HG03457 (cell line): ENCODE results near the gene RSAD1.

Experiments
- ATAC-seq: cut with Tn5 transposase; IDR thresholded peaks from one replicate; pipeline ENCODE4 v1.9.1; 2021; ENCODE audit warnings: moderate number of reproducible peaks; ENCODE audit not compliant: unreplicated experiment

The RSAD1 gene

DNA sequence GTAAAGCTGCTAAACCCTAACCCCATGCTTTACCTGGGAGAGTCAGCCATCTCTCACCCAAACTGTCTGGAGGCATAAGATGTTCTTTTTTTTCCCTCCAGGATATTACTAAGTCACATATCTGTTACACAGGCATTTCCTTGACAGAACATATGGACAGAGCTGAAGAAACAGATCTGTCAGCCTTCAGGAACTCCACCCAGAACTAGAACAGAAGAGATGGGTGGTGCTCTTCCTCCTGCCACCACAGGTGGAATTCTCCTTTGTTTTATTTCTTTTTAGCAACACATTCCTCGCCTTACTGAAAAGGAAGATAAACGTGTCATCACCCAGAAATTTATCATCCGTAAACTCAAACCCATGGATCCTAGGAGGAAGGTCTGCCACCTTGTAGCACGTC is 38.4 kb downstream of the RSAD1 start:
- no peak for ATAC-seq

- ATAC-seq: no peak
Observed at GRCh38 chr17:50517504-50518383, 39.1 kb downstream of the RSAD1 start.

DNA sequence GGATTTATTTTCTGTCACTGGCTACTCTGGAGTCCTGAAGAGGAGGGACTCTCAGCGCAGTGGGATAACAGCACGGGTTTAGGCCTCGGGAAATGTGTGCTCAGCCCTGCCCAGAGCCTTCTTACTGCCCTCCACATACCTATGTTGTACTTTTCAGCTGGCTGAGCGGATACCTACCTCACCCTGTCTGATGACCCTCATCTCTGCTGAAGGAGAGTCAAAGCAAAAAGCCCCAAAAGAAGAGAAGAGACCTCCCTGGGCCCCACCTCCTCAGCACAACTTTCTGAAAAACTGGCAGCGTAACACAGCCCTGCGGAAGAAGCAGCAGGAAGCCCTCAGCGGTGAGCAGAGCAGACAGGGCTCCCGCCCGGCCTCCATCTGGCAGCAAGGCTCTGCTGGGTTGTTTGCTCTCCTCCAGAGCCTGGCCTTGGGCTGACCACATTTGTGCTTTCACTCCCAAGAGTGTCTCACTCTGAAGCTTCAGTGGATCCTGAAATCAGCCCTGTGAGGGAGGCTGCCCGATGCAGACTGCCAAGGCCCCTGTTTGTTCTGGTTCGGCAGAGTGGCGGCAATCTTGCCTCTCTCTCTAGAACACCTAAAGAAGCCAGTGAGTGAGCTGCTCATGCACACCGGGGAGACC is 39.8 kb downstream of the RSAD1 start:
- no peak for ATAC-seq

DNA sequence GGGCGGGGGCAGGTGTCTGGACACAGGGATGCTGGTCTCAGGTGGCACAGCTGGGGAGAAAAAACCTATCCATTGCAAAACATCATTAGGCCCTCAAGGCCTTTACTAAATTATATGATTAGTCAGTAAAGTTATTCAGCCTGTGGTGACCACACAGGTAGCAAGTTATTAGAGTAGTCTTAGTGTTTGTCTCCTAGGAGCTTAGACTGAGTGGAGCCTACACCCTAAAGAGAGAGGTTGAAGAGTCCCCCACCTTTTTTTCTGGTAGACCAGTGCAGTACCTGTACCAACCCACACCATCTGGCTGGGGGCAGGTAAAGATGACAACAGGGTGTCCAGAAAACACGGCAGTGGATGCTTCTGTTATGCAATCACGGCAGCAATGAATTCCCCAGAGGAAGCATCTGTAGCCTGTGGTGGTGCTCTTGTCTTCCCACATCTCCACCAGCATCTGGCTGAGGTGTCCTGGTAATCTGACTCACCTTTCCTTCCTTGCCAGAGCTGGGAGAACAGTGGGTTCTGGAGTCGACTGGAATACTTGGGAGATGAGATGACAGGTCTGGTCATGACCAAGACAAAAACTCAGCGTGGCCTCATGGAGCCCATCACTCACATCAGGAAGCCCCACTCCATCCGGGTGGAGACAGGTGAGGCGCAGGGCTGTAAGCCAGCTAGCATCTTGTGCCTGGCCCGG is 40.6 kb downstream of the RSAD1 start:
- no peak for ATAC-seq

- no peak for ATAC-seq
Observed at GRCh38 chr17:50520483-50520882, 41.8 kb downstream of the RSAD1 start.

- ATAC-seq: no peak
Observed at GRCh38 chr17:50521514-50521913, 42.9 kb downstream of the RSAD1 start.

DNA sequence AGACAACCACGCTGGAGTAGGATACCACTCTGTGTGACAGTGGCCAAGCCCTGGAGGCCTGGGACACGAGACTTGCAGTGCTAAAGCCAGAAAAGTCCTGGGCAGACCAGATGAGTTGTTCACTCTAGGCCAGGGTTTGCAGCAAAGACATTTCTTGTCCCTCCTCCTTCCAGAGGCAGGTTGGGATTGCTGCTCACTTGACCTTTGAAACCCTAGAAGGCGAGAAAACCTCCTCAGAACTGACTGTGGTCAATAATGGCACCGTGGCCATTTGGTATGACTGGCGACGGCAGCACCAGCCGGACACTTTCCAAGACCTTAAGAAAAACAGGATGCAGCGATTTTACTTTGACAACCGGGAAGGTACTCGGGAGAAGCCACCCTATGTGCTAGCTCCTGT is 44.1 kb downstream of the RSAD1 start:
- ATAC-seq: no peak

DNA sequence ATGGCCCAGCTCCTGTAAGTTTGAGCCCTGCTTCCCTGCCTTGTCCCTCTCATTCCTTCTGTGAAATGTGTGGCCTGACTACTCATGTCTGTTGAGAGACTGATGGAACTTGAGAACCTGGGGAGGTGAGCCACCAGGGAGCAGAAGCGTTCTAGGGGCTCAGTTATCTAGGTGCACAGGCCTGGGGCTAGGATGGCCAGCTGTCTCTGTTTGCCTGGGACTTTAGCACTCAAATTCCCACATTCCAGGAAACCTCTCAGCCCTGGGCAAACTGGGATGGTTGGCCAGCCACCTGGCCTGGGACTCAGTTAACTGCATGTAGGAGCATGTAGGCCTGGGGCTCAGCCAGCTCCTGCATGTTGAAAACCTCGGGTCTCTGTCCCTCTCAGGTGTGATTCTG is 44.5 kb downstream of the RSAD1 start:
- ATAC-seq: no peak

- ATAC-seq: no peak
Observed at GRCh38 chr17:50524838-50525237, 46.2 kb downstream of the RSAD1 start.

GRCh38 chr17:50527155-50527762 is 48.6 kb downstream of the RSAD1 start:
- no peak for ATAC-seq

- ATAC-seq: no peak
Observed at GRCh38 chr17:50527949-50528474, 49.4 kb downstream of the RSAD1 start.

GRCh38 chr17:50529849-50530248 is 51.2 kb downstream of the RSAD1 start:
- no peak for ATAC-seq

GRCh38 chr17:50531428-50532025 is 52.9 kb downstream of the RSAD1 start:
- no peak for ATAC-seq

DNA sequence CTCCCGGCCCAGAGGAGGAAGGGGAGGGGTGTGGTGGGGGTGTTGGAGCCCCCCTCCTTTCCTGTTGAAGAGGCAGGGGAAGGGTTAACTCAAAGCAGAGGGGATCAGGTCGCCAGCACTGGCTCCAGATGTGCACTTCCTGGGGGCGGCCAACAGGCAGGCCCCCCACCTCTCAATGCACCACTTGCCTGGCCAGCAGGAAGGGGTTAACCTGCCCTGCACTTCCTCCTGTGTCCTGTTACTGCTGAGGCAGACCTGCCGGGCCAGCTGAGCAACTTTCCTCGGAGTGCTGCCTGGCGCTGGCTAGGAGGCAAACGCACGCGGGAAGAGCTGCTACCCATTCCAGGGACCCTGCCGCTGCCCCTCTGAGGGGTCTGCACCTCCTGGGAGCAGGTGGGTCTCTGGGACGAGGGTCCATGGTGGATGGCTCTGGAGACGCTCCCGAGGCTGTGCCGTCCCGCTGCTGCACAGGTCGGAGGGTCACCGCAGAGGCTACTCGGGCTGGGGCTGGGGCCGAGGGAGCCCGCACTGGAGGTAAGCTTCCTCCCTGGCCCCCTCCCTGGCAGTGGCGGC is 53.9 kb downstream of the RSAD1 start, which contains the start of gene EPN3:
TSS of gene EPN3 (plus strand) at position 284 of the 573 bp plus-strand sequence. CDS start 3,822 bp downstream, outside the sequence.
- ATAC-seq: no peak

DNA sequence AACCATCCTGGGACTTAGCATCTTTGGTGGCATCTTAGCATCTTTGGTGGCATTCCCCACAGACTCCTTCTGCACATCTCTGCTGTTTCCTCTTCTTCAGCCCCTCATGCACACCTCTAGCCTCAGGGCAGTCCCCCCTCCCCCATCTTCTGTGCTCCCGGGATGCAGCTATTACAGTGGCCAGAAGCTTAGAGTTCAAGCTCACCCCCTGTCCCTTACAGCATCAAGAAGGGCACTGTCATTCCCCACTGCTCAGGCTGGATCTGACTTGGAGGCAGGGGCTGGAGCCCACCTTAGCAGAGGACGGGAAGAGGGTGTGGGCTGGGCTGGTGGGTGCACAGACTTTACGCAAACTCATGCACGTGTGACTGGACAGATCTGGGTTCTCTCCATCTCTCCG is 54.5 kb downstream of the RSAD1 start:
- ATAC-seq: no peak

GRCh38 chr17:50533720-50534148 is 55.1 kb downstream of the RSAD1 start:
- ATAC-seq: no peak

- no peak for ATAC-seq
Observed at GRCh38 chr17:50534222-50534978, 55.7 kb downstream of the RSAD1 start.

DNA sequence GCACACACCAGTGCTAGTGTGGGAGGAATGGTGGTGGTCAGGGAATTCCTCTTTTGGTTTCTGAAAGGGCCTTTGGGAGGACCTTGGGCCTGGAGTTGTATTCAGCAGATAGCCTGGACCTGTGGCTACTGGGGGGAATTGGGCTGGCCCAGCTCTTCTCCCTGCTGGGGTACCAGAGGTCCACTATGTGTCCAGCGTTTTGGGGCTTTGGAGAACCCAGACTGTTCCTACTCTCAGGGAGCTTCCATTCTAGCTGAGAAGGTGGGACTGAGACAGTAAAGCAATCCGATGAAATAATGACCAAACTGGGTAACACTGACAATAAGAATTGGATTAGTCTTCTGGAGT is 56.3 kb downstream of the RSAD1 start:
- no peak for ATAC-seq

- no peak for ATAC-seq
Observed at GRCh38 chr17:50535407-50535806, 56.7 kb downstream of the RSAD1 start.
